Fibroblast of mammary gland (primary cell): Measurements from ENCODE around the gene HECTD1.

Experiments used
- DNase-seq: peaks from one replicate; pipeline ENCODE4 v3.0.0-alpha.2; 2010; ENCODE audit warnings: low read depth
- H3K4me3 ChIP-seq: 2 replicates; pipeline ENCODE4 v1.5.1; 2011; ENCODE audit warnings: low read depth, mild to moderate bottlenecking, low read length, moderate library complexity; ENCODE audit not compliant: control insufficient read depth
- TF ChIP-seq, protein P1 (sequence below): conservative IDR thresholded peaks from 2 replicates; pipeline ENCODE4 v1.5.1; 2011; ENCODE audit warnings: low read depth, low read length, inconsistent platforms; ENCODE audit not compliant: control insufficient read depth, insufficient read depth

Gene HECTD1

DNA sequence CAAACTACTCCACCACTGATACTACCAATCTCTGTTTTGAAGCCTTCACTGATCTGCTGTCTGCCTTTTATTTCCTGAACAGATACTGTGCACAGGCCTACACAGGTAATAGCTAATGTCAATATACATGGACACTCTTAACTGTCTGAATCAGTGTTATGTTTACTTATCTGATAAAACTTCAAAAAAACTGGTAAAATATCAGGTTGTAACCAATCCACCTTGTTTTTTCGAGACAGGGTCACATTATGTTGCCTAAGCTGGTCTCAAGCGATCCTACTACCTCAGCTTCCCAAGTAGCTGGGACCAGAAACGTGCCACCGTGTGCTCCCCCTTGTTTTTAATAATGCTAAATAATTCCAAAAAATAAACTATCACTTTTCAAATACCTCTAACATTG is 43.5 kb downstream of the HECTD1 start:
- DNase-seq = no peak
- TF ChIP-seq, protein P1, sequence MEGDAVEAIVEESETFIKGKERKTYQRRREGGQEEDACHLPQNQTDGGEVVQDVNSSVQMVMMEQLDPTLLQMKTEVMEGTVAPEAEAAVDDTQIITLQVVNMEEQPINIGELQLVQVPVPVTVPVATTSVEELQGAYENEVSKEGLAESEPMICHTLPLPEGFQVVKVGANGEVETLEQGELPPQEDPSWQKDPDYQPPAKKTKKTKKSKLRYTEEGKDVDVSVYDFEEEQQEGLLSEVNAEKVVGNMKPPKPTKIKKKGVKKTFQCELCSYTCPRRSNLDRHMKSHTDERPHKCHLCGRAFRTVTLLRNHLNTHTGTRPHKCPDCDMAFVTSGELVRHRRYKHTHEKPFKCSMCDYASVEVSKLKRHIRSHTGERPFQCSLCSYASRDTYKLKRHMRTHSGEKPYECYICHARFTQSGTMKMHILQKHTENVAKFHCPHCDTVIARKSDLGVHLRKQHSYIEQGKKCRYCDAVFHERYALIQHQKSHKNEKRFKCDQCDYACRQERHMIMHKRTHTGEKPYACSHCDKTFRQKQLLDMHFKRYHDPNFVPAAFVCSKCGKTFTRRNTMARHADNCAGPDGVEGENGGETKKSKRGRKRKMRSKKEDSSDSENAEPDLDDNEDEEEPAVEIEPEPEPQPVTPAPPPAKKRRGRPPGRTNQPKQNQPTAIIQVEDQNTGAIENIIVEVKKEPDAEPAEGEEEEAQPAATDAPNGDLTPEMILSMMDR = no peak
- no peak overlapping the region for H3K4me3 ChIP-seq

DNA sequence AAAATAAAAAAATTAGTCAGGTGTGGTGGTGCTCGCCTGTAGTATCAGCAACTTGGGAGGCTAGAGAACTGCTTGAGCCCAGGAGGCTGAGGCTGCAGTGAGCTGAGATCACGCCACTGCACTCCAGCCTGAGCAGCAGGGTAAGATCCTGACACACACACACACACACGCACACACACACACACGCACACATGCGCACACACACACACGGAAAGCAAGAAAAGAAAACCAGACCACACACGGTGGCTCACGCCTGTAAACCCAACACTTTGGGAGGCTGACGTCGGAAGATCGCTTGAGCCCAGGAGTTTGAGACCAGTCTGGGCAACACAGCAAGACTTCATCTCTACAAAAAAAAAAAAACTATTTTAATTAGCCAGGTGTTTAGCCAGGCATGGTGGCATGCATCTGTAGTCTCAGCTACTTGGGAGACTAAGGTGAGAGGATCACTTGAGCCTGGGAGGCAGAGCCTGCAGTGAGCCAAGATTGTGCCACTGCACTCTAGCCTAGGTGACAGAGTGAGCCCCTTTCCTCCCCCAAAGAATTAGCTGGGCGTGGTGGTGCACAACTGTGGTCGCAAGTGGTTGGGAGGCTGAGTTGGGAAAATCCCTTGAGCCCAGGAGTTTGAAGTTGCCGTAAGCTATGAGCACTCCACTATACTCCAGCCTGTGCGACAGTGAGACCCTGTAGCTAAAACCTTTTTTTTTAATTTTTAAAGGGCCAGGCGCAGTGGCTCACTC is 44.5 kb downstream of the HECTD1 start:
- TF ChIP-seq, protein P1 = no peak
- DNase-seq = no peak
- no peak overlapping the region for H3K4me3 ChIP-seq

- no peak overlapping the region for H3K4me3 ChIP-seq
- no peak for DNase-seq
- TF ChIP-seq, protein P1 = no peak
Measured at GRCh38 chr14:31161274-31161673, 46.3 kb downstream of the HECTD1 start.

GRCh38 chr14:31159682-31160296 is 47.8 kb downstream of the HECTD1 start:
- H3K4me3 ChIP-seq = no peak overlapping the region
- TF ChIP-seq, protein P1 = no peak
- DNase-seq = peak; percentile 65

- no peak overlapping the region for H3K4me3 ChIP-seq
Measured at GRCh38 chr14:31154956-31155355, 52.6 kb downstream of the HECTD1 start.

GRCh38 chr14:31142455-31143087 is 65.0 kb downstream of the HECTD1 start:
- TF ChIP-seq, protein P1 = no peak

More at GRCh38 chr14:31154956-31155355, 52.6 kb downstream of the HECTD1 start:
- TF ChIP-seq, protein P1 = no peak
- peak; percentile 60 for DNase-seq

More at GRCh38 chr14:31142455-31143087, 65.0 kb downstream of the HECTD1 start:
- DNase-seq = no peak
- no peak overlapping the region for H3K4me3 ChIP-seq
